SK-N-SH (cell line): ENCODE results near the gene CHSY1. TPM values are rescaled to one million over a fixed set of nuclear protein-coding genes. Genes with fewer than 3 reads are reported as not detected.

Source experiments
- CTCF ChIA-PET: fragments of 300-600, 350-600 bp; formaldehyde crosslinking; extraction: SDS; loops from one replicate; lab custom pipeline; 2021; lab: Yijun Ruan, JAX
- POLR2A ChIA-PET: fragments of 350-600 bp; sonication (Branson Sonifier 250); formaldehyde crosslinking; extraction: SDS; loops from one replicate; lab custom pipeline; 2020; ENCODE audit warnings: antibody characterized with exemption, inconsistent platforms; lab: Yijun Ruan, JAX
- DNase-seq: peaks from one replicate; pipeline ENCODE4 v3.0.0; 2012
- H2AFZ ChIP-seq: fragments of 200-600 bp; sonication (generic); 2 replicates; pipeline ENCODE4 v1.8.1; 2016; ENCODE audit warnings: antibody characterized with exemption, mild to moderate bottlenecking, low read depth
- H3F3A ChIP-seq: fragments of 200-600 bp; sonication (generic); replicated peaks from 2 replicates; pipeline ENCODE3; 2016; ENCODE audit warnings: antibody characterized with exemption, mild to moderate bottlenecking; ENCODE audit not compliant: insufficient read depth
- H3K27ac ChIP-seq, 2 experiments: fragments of 200-500 bp in 1 of 2; fragments of 200-600 bp in 1 of 2; sonication (Bioruptor generic) in 1 of 2; sonication (generic), shearing (Covaris generic) in 1 of 2; 2 replicates each; pipeline versions ENCODE4 v1.5.1 to v1.6.1; 2014 to 2016; ENCODE audit warnings: low read depth in 2 of 2, inconsistent platforms in 1 of 2, low read length in 1 of 2, mild to moderate bottlenecking in 1 of 2, mixed read lengths in 1 of 2
- H3K27me3 ChIP-seq: fragments of 200-600 bp; sonication (generic), shearing (Covaris generic); 2 replicates; pipeline ENCODE4 v1.6.1; 2016; ENCODE audit warnings: mixed run types; ENCODE audit not compliant: insufficient read depth
- H3K36me3 ChIP-seq, 2 experiments: fragments of 200-500 bp in 1 of 2; fragments of 200-600 bp in 1 of 2; sonication (Bioruptor generic) in 1 of 2; sonication (generic) in 1 of 2; replicated peaks in 1 of 2; 2 replicates each; pipeline versions ENCODE3 to v1.5.1; 2014 to 2016; ENCODE audit warnings: low read length in 1 of 2, mild to moderate bottlenecking in 1 of 2; ENCODE audit not compliant: insufficient read depth in 2 of 2, control insufficient read depth in 1 of 2
- H3K4me1 ChIP-seq, 2 experiments: fragments of 200-500 bp in 1 of 2; fragments of 200-600 bp in 1 of 2; sonication (Bioruptor generic) in 1 of 2; sonication (generic), shearing (Covaris generic) in 1 of 2; 2 replicates each; pipeline versions ENCODE4 v1.5.1 to v1.6.1; 2014 to 2016; ENCODE audit warnings: low read depth in 1 of 2, low read length in 1 of 2, mixed run types in 1 of 2; ENCODE audit not compliant: insufficient read depth in 2 of 2, control insufficient read depth in 1 of 2
- H3K4me2 ChIP-seq: fragments of 200-600 bp; sonication (generic), shearing (Covaris generic); 2 replicates; pipeline ENCODE4 v1.6.1; 2017; ENCODE audit warnings: mixed run types
- H3K4me3 ChIP-seq, 2 experiments: fragments of 200-500 bp in 1 of 2; fragments of 200-600 bp in 1 of 2; sonication (Bioruptor generic) in 1 of 2; sonication (generic), shearing (Covaris generic) in 1 of 2; 2 replicates each; pipeline versions ENCODE4 v1.5.1 to v1.8.1; 2014 to 2016; ENCODE audit warnings: low read depth in 2 of 2, inconsistent platforms in 1 of 2, low read length in 1 of 2, mild to moderate bottlenecking in 1 of 2, mixed read lengths in 1 of 2, moderate library complexity in 1 of 2
- H3K79me2 ChIP-seq: fragments of 200-600 bp; sonication (generic); 2 replicates; pipeline ENCODE4 v1.8.1; 2017; ENCODE audit warnings: mild to moderate bottlenecking; ENCODE audit not compliant: insufficient read depth
- H3K9ac ChIP-seq: fragments of 200-600 bp; sonication (generic); 2 replicates; pipeline ENCODE4 v1.6.1; 2017; ENCODE audit warnings: mixed run types
- H3K9me2 ChIP-seq: fragments of 200-600 bp; sonication (generic); 2 replicates; pipeline ENCODE4 v1.6.1; 2017; ENCODE audit warnings: mixed run types
- H3K9me3 ChIP-seq: fragments of 200-600 bp; sonication (generic); 2 replicates; pipeline ENCODE4 v1.6.1; 2017; ENCODE audit warnings: mixed run types, mild to moderate bottlenecking, moderate library complexity
- H4K20me1 ChIP-seq: fragments of 200-600 bp; sonication (generic); 2 replicates; pipeline ENCODE4 v1.6.1; 2017; ENCODE audit warnings: mild to moderate bottlenecking, mixed run types; ENCODE audit not compliant: insufficient read depth
- EZH2phosphoT487 ChIP-seq: fragments of 200-600 bp; sonication (generic); IDR thresholded peaks from 2 replicates; pipeline ENCODE4 v1.6.1; 2017; ENCODE audit warnings: low read depth, mixed run types, mild to moderate bottlenecking, antibody characterized with exemption, moderate library complexity, borderline replicate concordance
- FOSL2 ChIP-seq: IDR thresholded peaks from 2 replicates; pipeline ENCODE4 v1.4.0; 2012; ENCODE audit warnings: low read depth, mild to moderate bottlenecking, moderate library complexity, borderline replicate concordance
- FOXJ3 ChIP-seq: sonication (generic); formaldehyde crosslinking; IDR thresholded peaks from 2 replicates; pipeline ENCODE4 v1.5.1; 2020; ENCODE audit warnings: mild to moderate bottlenecking, missing genetic modification reagents
- JUND ChIP-seq: IDR thresholded peaks from 2 replicates; pipeline ENCODE4 v1.4.0; 2012
- MXI1 ChIP-seq: IDR thresholded peaks from 2 replicates; pipeline ENCODE4 v1.6.1; 2012; ENCODE audit warnings: mild to moderate bottlenecking, low read depth, low read length, improper control_type of control experiment
- NFIC ChIP-seq: IDR thresholded peaks from 2 replicates; pipeline ENCODE4 v1.4.0; 2012; ENCODE audit warnings: borderline replicate concordance
- RAD21 ChIP-seq: IDR thresholded peaks from 2 replicates; pipeline ENCODE4 v1.6.1; 2012; ENCODE audit warnings: mild to moderate bottlenecking, low read length
- SIN3A ChIP-seq: IDR thresholded peaks from 2 replicates; pipeline ENCODE4 v1.6.1; 2012; ENCODE audit warnings: low read depth, mild to moderate bottlenecking, low read length, moderate library complexity, borderline replicate concordance
- SMC3 ChIP-seq: IDR thresholded peaks from 2 replicates; pipeline ENCODE4 v1.6.1; 2012; ENCODE audit warnings: low read depth, low read length, improper control_type of control experiment
- TCF12 ChIP-seq: IDR thresholded peaks from 2 replicates; pipeline ENCODE4 v1.4.0; 2012
- WGBS: methylation state at CpG from one replicate; pipeline ENCODE4 v1.1.6; 2017; ENCODE audit warnings: low lambda C conversion rate; 5-methylcytosine and 5-hydroxymethylcytosine counted together
- polyA plus RNA-seq, 3 experiments: library from polyadenylated mRNA; depleted of rRNA; stranded (reverse); fragments of >200 nt; gene quantifications; 2 replicates each; pipeline ENCODE4 v1.2.3, GENCODE V29; 2012
- TF ChIP-seq, protein P1 (sequence below): IDR thresholded peaks from 2 replicates; pipeline ENCODE4 v1.4.0; 2012; ENCODE audit warnings: low read depth, borderline replicate concordance
- TF ChIP-seq, protein P2 (sequence below): IDR thresholded peaks from 2 replicates; pipeline ENCODE4 v1.4.0; 2012; ENCODE audit warnings: low read depth
- TF ChIP-seq, protein P3 (sequence below): fragments of 200-600 bp; sonication (generic); IDR thresholded peaks from 2 replicates; pipeline ENCODE4 v1.6.1; 2017; ENCODE audit warnings: antibody characterized with exemption, mild to moderate bottlenecking, moderate library complexity

The CHSY1 gene
- polyA plus RNA-seq, 1 of the 3 experiments (the other 2 are of a cell fraction): 15.7 TPM

DNA sequence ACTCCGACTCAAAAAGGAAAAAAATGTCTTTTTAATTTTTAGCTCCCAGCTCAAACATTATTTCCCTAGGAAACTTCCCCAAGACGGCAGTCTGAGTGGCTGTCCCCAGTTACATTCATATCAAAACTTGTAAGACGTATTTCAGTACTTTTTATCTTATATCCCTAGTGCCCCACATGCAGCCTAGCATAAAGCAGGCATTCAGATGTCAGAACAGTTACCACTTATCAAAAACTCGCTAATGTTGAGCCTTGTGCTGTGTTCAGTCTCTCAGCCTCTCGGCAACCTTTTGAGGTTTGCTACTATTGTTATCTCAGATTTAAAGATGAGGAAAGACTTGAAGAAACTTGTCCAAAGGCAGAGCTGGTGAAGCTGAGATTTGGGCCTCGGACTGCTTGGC is 32.1 kb upstream of the CHSY1 start:
- 90% methylated on average over 6 of the region's 6 CpGs for WGBS
- H3K79me2 ChIP-seq: peaks cover 26% of the 10 kb centered on the region
- H3K4me2 ChIP-seq: no peak overlapping the region
- DNase-seq: no peak
- H3K36me3 ChIP-seq: peaks cover 76 to 81% of the 10 kb centered on the region in 2 experiments
- H3K9ac ChIP-seq: no peak overlapping the region
- ChIA-PET CTCF (interaction anchor here (1.3 to 1.9 kb wide), 2 partner anchors 356 to 358 kb away, joined by 3 to 5 read pairs; no protein-coding TSS in a partner anchor), POLR2A (interaction anchor here (0.6 kb wide), 1 partner anchor 352 kb away, joined by 4 read pairs; no protein-coding TSS in a partner anchor)
- H3K27me3 ChIP-seq: no peaks in the 10 kb centered on the region
- TF ChIP-seq RAD21: no peak
- no peak for TF ChIP-seq NFIC
- no peak for TF ChIP-seq TCF12
- no peak for TF ChIP-seq FOSL2
- TF ChIP-seq, protein P1, sequence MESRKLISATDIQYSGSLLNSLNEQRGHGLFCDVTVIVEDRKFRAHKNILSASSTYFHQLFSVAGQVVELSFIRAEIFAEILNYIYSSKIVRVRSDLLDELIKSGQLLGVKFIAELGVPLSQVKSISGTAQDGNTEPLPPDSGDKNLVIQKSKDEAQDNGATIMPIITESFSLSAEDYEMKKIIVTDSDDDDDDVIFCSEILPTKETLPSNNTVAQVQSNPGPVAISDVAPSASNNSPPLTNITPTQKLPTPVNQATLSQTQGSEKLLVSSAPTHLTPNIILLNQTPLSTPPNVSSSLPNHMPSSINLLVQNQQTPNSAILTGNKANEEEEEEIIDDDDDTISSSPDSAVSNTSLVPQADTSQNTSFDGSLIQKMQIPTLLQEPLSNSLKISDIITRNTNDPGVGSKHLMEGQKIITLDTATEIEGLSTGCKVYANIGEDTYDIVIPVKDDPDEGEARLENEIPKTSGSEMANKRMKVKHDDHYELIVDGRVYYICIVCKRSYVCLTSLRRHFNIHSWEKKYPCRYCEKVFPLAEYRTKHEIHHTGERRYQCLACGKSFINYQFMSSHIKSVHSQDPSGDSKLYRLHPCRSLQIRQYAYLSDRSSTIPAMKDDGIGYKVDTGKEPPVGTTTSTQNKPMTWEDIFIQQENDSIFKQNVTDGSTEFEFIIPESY: no peak
- no peak for TF ChIP-seq EZH2phosphoT487
- H3K9me3 ChIP-seq: no peaks in the 10 kb centered on the region
- H3K9me2 ChIP-seq: no peaks in the 10 kb centered on the region
- no peak overlapping the region for H2AFZ ChIP-seq
- peaks cover 8% of the 10 kb centered on the region for H3F3A ChIP-seq
- H3K27ac ChIP-seq: no peak overlapping the region
- H3K4me3 ChIP-seq: no peak overlapping the region
- peaks cover 10% of the 10 kb centered on the region; the same call in 1 of the 2 replicates for H4K20me1 ChIP-seq
- H3K4me1 ChIP-seq: no peaks in the 10 kb centered on the region

DNA sequence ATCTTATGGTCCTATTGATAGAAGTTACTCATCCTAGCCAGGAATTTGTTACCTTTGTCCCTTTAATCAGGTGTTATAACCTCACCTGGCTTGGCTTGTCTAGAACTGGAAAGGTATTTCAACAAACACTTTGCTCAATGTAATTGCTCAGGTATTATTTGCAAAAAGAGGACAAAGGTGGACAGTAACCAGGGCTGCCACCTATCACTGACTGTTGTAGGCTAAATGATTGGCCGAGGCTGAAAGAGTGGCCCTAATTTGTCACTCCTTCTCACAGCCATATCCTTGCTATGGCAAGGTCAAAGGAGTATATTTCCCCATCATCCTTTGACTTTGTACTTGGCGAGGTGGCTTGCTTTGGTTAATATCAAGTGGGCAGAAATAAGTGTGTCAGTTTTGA is 28.2 kb upstream of the CHSY1 start:
- Histone ChIP-seq H3K27ac (no peak overlapping the region), H3K9ac (no peak overlapping the region), H3K36me3 (peaks cover 41 to 53% of the 10 kb centered on the region in 2 experiments), H3K9me2 (no peaks in the 10 kb centered on the region), H4K20me1 (peaks cover 13% of the 10 kb centered on the region), H2AFZ (no peak overlapping the region), H3K4me2 (no peak overlapping the region), H3F3A (peaks cover 16% of the 10 kb centered on the region), H3K79me2 (peaks cover 22% of the 10 kb centered on the region), H3K4me1 (peaks cover 3 to 17% of the 10 kb centered on the region in 2 experiments; a peak in 1 of 4 replicates), H3K9me3 (no peaks in the 10 kb centered on the region), H3K4me3 (no peak overlapping the region), H3K27me3 (no peaks in the 10 kb centered on the region)
- 100% methylated on average over 2 of the region's 2 CpGs for WGBS
- CTCF ChIA-PET: no interaction called here
- TF ChIP-seq NFIC: no peak
- TF ChIP-seq FOXJ3: no peak
- TF ChIP-seq, protein P2, sequence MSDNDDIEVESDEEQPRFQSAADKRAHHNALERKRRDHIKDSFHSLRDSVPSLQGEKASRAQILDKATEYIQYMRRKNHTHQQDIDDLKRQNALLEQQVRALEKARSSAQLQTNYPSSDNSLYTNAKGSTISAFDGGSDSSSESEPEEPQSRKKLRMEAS: no peak
- TF ChIP-seq JUND: no peak
- TF ChIP-seq, protein P1: no peak
- no peak for TF ChIP-seq TCF12
- no peak for TF ChIP-seq MXI1
- no peak for TF ChIP-seq SIN3A
- TF ChIP-seq SMC3: no peak
- TF ChIP-seq, protein P3, sequence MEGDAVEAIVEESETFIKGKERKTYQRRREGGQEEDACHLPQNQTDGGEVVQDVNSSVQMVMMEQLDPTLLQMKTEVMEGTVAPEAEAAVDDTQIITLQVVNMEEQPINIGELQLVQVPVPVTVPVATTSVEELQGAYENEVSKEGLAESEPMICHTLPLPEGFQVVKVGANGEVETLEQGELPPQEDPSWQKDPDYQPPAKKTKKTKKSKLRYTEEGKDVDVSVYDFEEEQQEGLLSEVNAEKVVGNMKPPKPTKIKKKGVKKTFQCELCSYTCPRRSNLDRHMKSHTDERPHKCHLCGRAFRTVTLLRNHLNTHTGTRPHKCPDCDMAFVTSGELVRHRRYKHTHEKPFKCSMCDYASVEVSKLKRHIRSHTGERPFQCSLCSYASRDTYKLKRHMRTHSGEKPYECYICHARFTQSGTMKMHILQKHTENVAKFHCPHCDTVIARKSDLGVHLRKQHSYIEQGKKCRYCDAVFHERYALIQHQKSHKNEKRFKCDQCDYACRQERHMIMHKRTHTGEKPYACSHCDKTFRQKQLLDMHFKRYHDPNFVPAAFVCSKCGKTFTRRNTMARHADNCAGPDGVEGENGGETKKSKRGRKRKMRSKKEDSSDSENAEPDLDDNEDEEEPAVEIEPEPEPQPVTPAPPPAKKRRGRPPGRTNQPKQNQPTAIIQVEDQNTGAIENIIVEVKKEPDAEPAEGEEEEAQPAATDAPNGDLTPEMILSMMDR: no peak
- DNase-seq: no peak
- POLR2A ChIA-PET: no interaction called here
